GM19397 (cell line): ENCODE data around the gene LRRC15.

Experiments used
- ATAC-seq: cut with Tn5 transposase; IDR thresholded peaks from one replicate; pipeline ENCODE4 v1.9.1; 2021; ENCODE audit warnings: mild to moderate bottlenecking, moderate library complexity; ENCODE audit not compliant: unreplicated experiment

The LRRC15 gene

GRCh38 chr3:194364652-194365434 is 4.7 kb downstream of the LRRC15 start:
- ATAC-seq, result no peak

DNA sequence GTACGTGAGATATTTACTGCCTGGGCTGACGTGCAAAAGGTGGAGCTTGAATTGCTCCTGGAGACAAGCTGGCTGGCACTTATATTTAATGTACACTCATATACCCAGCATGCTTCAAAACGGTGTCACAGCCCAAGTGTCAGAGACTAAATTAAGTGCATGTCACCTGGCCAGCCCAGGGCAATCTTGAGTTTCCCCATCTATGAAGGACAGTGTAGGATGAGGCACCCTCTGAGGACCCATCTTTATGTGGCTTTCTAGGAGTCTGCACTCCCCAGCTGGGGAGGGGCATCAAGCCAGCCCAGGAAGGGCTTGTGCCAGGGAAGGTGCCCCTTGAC is 5.3 kb downstream of the LRRC15 start:
- no peak for ATAC-seq

DNA sequence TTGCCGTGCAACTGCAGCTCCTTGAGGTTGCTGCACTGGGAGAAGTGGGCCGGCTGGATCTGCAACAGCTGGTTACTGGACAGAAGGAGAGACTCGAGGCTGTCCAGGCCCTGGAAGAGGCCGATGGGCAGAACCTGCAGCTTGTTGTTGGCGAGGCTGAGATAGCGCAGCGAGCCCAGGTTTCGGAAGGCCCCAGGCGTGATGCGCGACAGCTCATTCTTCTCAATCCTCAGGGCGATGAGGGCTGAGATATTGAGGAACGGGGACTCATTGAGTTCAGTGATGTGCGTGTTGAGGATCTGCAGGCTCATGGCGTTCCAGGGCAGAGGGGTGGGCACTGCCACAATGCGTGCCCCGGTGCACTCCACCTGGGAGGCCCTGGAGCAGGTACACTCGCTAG is 9.0 kb downstream of the LRRC15 start:
- no peak for ATAC-seq

GRCh38 chr3:194357681-194358080 is 11.9 kb downstream of the LRRC15 start:
- no peak for ATAC-seq

DNA sequence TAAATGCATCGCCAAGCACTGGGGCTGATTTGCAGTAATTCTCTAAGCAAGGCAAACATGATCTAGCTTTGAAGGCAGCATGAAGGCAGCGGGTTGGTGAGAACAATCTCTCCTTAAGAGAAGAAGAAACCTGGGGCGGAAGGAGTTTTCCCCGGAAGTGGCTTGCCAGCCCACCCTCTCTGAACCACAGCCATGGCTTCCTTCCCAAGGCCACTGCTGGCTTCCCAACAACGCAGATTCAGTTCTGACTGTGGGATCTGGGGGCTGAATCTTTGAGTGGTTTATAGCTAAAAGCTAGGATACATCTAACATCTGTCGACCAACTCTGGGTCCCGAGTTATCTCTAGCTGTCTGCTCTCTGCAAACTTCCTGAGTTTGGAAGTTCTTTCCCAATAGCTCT is 14.2 kb downstream of the LRRC15 start:
- no peak for ATAC-seq

DNA sequence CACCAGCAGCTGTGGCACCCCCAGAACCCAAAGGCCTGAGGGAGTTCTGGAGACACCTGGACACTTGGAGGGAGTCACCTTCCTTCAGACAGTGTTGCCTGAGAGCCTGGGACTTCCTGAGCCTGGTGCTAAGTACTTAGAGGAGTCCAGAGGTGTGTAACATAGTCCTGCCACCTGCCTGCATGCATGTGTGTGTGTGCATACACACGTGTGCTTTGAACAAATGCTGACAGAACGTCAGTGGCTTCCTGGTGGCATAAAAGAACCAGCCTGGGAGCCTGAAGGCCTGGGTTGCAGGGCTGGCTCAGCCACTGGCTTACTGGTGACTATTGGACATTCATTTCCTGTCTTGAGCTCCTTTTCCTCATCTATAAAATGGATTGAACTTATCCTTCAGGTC is 15.2 kb downstream of the LRRC15 start:
- ATAC-seq, result no peak

- ATAC-seq, result no peak
Observed at GRCh38 chr3:194352667-194353246, 16.8 kb downstream of the LRRC15 start.

DNA sequence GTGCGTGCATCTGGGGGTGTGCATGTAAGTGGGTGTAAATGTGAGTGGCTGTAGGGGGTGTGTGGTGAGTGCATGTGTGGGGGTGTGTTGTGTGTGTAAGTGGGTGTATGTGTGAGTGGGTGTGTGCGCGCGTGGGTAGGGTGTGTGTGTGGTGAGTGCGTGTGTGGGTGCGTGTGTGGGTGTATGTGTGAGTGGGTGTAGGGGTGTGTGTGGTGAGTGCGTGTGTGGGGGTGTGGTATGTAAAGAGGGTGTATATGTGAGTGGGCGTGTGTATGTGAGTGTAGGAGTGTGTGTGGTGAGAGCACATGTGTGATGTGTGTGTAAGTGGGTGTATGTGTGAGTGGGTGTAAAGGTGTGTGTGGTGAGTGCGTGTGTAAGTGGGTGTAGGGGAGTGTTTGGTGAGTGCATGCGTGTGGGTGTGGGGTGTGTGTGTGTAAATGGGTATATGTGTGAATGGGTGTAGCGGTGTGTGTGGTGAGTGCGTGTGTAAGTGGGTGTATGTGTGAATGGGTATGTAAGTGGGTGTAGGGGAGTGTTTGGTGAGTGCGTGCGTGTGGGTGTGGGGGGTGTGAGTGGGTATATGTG is 17.5 kb downstream of the LRRC15 start:
- no peak for ATAC-seq

- no peak for ATAC-seq
Observed at GRCh38 chr3:194351080-194351672, 18.4 kb downstream of the LRRC15 start, which contains the start of gene CPN2. Gene CPN2 (minus strand): TSS chr3:194351328. CDS start chr3:194342702, 8,626 bp downstream.

- no peak for ATAC-seq
Observed at GRCh38 chr3:194350726-194351071, 18.8 kb downstream of the LRRC15 start.

DNA sequence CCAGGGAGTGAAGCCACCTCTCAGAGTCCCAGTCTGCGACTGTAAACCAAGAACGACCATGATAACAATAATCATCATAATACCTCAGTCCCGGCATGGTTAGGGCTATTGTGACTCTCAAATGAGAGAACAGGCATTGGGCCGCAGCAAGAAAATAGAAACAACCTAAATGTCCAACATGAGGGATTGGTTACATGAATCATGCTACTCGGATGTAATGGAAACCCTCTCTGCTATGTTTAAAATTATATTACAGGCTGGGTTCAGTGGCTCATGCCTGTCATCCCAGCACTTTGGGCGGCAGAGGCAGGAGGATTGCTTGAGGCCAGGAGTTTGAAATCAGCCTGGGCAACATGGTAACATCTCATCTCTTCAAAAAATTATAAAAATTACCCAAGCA is 21.2 kb downstream of the LRRC15 start:
- no peak for ATAC-seq

- no peak for ATAC-seq
Observed at GRCh38 chr3:194346621-194347020, 22.9 kb downstream of the LRRC15 start.

DNA sequence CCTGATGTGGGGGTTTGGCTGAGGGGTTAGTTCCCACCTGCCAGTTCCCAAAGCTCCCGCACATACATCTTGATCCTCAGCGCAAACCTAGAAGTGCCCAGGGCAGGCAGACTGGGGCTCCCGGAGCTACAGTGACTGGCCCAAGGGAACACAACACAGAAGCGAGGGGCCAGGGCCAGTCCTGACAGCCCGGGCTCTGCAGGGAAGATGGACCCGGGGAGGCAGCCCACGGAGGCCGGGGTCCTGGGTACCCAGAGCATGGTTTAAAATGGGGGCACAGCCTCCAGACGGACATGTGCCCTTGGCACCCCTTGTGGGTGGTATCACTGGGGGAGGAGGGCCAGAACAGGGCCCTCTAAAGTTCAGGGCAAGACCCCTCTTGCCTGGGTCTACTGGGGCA is 23.5 kb downstream of the LRRC15 start:
- ATAC-seq, result no peak

DNA sequence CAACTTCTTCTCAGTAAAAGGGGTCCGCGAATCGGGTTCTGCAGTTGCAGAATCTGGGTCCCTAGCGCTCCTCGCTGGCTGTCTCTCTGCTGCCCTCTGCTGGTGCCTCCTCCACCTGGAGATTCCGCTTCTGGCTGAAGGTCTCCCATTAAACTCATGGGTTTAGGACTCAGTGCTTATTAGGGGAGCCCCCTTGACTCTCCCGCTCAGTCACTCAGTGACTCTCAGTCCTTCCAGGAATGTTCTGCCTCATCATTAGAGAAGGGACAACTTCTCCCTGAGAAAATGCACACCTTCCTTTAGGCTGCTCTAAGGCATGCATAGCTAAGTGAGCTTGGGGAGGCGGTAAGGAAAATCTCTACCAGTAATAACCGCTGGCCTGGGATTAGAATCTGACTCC is 25.5 kb downstream of the LRRC15 start:
- ATAC-seq, result no peak

GRCh38 chr3:194343561-194343893 is 26.0 kb downstream of the LRRC15 start:
- no peak for ATAC-seq

GRCh38 chr3:194342861-194343560 is 26.5 kb downstream of the LRRC15 start:
- no peak for ATAC-seq

DNA sequence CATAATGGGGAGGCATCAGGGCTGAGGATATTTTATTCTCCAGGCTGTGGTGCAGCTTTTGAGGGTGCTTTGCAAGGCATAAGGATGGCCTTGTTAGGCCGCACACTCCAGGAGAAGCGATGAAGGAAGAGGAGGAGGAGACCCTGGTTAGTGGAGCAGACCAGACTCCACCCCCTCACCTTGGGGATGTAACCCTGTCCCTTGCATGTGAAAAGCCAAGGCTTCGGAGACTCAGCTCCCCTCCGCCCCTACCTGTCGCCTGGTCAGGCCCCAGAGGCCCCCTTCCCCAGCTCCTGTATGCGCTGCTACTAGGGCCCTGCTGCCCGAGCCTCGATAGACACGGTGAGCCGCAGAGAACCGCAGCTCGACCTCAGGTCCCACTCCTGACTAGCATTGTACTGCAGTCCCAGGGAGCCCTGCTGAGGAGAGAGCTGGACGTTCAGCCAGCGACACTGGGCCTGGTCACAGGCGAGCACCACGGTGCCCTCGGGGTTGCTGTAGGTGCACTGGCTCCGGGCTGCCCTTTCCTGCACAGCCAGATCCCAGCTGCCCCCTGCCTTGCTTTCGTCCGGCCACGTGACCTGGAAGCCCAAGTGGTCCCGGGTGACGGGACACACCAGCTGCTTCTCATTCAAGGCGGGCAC is 28.7 kb downstream of the LRRC15 start:
- no peak for ATAC-seq

DNA sequence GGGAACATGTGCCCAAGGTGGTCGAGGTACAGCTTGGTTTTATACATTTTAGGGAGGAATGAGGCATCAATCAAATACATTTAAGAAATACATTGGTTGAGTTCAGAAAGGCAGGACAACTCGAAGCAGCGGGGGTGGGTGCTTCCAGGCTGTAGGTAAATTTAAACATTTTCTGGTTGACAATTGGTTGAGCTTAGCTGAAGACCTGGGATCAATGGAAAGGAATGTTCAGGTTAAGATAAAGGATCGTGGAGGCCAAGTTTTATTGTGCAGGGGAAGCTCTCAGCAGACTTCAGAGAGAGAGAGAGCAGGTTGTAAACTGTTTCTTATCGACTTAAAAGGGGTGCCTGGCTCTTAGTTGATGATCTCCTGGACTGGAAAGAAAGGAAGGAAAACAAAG is 29.7 kb downstream of the LRRC15 start:
- no peak for ATAC-seq

- ATAC-seq, result no peak
Observed at GRCh38 chr3:194339356-194339755, 30.2 kb downstream of the LRRC15 start.

DNA sequence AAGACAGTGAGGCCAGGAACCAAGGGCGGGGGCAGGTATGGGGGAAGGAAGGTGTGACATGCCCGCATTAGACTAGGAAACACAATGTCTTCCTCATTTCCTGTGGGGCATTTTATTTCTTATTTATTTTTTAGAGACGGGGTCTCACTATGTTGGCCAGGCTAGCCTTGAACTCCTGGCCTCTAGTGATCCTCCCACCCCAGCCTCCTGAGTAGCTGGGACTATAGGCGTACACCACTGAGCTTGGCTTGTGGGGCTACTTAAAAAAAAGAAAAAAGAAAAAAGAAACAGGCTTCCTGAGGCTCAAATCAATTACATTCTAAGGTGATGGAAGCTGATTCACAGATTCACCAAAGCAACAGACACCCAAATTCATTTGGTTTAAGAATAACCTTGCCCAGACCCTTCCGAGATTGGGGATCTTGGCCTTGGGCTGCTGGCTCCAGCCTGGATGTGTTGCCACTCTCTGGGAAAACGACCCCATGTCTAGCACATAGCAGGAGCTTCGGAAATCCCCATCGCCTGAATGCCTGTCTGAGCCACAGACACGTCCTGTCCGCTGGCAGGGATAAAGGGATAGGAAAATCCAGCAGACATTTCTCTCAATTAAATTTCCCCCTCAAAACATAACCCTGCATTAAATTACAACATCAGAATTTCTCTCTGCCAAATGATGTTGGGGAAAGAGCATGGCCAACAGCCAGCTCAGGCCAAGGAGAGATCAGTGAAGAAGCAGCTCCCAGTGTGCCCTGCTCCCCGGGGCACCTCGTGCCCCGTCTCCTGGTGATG is 31.4 kb downstream of the LRRC15 start:
- ATAC-seq, result no peak
